RWPE1 (cell line): ENCODE results near the gene HSPA2.
A peak's percentile ranks its signal among the peaks of the same experiment; 100 is the strongest.
"Not testable (repeated sequence)": the region's sequence is repeated elsewhere in the genome, so short reads cannot be mapped to it uniquely, and the experiment has no call there.

Experiments used
- CTCF ChIA-PET: fragments of 350-600 bp; sonication (Branson Sonifier 250); formaldehyde crosslinking; extraction: SDS; loops from one replicate; lab custom pipeline; 2021; lab: Yijun Ruan, JAX
- POLR2A ChIA-PET: fragments of 400-600 bp; formaldehyde crosslinking; extraction: SDS; loops from one replicate; lab custom pipeline; 2020; ENCODE audit warnings: antibody characterized with exemption; ENCODE audit not compliant: low non-redundant PET; lab: Yijun Ruan, JAX
- DNase-seq: peaks from one replicate; pipeline ENCODE4 v3.0.0; 2012; ENCODE audit warnings: low spot score
- H3K27ac ChIP-seq: fragments of 450-650 bp; 2 replicates; pipeline ENCODE4 v1.5.1; 2017
- CTCF ChIP-seq: fragments of 450-650 bp; conservative IDR thresholded peaks from 2 replicates; pipeline ENCODE4 v1.5.1; 2017; ENCODE audit warnings: low read depth, mild to moderate bottlenecking

Gene HSPA2

GRCh38 chr14:64510825-64511671, 29.5 kb upstream of the HSPA2 start:
- POLR2A ChIA-PET: no interaction called here
- no peak for DNase-seq
- TF ChIP-seq CTCF: peak; percentile 89

GRCh38 chr14:64513271-64513670, 27.3 kb upstream of the HSPA2 start:
- ChIA-PET CTCF (no interaction called here), POLR2A (no interaction called here)
- no peak overlapping the region for H3K27ac ChIP-seq
- TF ChIP-seq CTCF: no peak
- DNase-seq: no peak

More at GRCh38 chr14:64510825-64511671, 29.5 kb upstream of the HSPA2 start:
- CTCF ChIA-PET: interaction anchor here (0.5 to 1.4 kb wide), 15 partner anchors 10 to 685 kb away, joined by 3 to 8 read pairs (median 4); partner anchors contain the start of gene MTHFD1
- H3K27ac ChIP-seq: no peak overlapping the region

- CTCF ChIA-PET: interaction anchor here (0.5 kb wide), 1 partner anchor 17 kb away, joined by 3 read pairs; no protein-coding TSS in a partner anchor
- POLR2A ChIA-PET: no interaction called here
These were observed 25.5 kb upstream of the HSPA2 start for GRCh38 chr14:64515053-64515452.

GRCh38 chr14:64516969-64517368, 23.6 kb upstream of the HSPA2 start:
- no peak overlapping the region for H3K27ac ChIP-seq
- no peak for TF ChIP-seq CTCF
- POLR2A ChIA-PET: no interaction called here
- DNase-seq: no peak
- CTCF ChIA-PET: interaction anchor here (1.0 to 1.1 kb wide), 2 partner anchors 120 to 375 kb away, joined by 3 to 4 read pairs; no protein-coding TSS in a partner anchor

More at GRCh38 chr14:64515053-64515452, 25.5 kb upstream of the HSPA2 start:
- DNase-seq: no peak
- no peak overlapping the region for H3K27ac ChIP-seq
- no peak for TF ChIP-seq CTCF

- POLR2A ChIA-PET, H3K27ac ChIP-seq, DNase-seq, CTCF ChIA-PET: not testable (repeated sequence)
These were observed 22.9 kb upstream of the HSPA2 start for GRCh38 chr14:64517667-64518066.

GRCh38 chr14:64518229-64518628, 22.3 kb upstream of the HSPA2 start:
- TF ChIP-seq CTCF: no peak
- no peak overlapping the region for H3K27ac ChIP-seq
- CTCF ChIA-PET: no interaction called here
- POLR2A ChIA-PET: no interaction called here
- no peak for DNase-seq

- CTCF ChIA-PET: interaction anchor here (0.8 to 0.9 kb wide), 2 partner anchors 10 to 91 kb away, joined by 3 read pairs; no protein-coding TSS in a partner anchor
These were observed 19.8 kb upstream of the HSPA2 start for GRCh38 chr14:64520699-64521098.

More at GRCh38 chr14:64520699-64521098, 19.8 kb upstream of the HSPA2 start:
- no peak for TF ChIP-seq CTCF
- POLR2A ChIA-PET: no interaction called here
- no peak overlapping the region for H3K27ac ChIP-seq
- DNase-seq: no peak
